ENCODE measurements around the gene NIPAL3. TPM values are rescaled to one million over a fixed set of nuclear protein-coding genes. Genes with fewer than 3 reads are reported as not detected.
"Not testable (repeated sequence)": the region's sequence is repeated elsewhere in the genome, so short reads cannot be mapped to it uniquely, and the experiment has no call there.

Gene NIPAL3
- total RNA-seq, 1 donor from 2014 or later, result 32.5 TPM

GRCh38 chr1:24508911-24509310 lies 93.3 kb downstream of the NIPAL3 start:
- TF ChIP-seq CTCF (conservative IDR thresholded peaks at IDR 0.05; ENCODE audit: low read depth, low read length), result no peak

GRCh38 chr1:24513706-24514105 lies 98.1 kb downstream of the NIPAL3 start:
- no peak for TF ChIP-seq CTCF (conservative IDR thresholded peaks at IDR 0.05; ENCODE audit: low read depth, low read length)
- no peak overlapping the region for H3K4me3 ChIP-seq (ENCODE audit: low read depth, low read length)
- DNase-seq (ENCODE audit: low read depth), result no peak

More at GRCh38 chr1:24508911-24509310, 93.3 kb downstream of the NIPAL3 start:
- no peak for DNase-seq (ENCODE audit: low read depth)
- no peak overlapping the region for H3K4me3 ChIP-seq (ENCODE audit: low read depth, low read length)

GRCh38 chr1:24514946-24515345 lies 99.3 kb downstream of the NIPAL3 start:
- no peak for TF ChIP-seq CTCF (conservative IDR thresholded peaks at IDR 0.05; ENCODE audit: low read depth, low read length)
- H3K4me3 ChIP-seq (ENCODE audit: low read depth, low read length), result no peak overlapping the region
- no peak for DNase-seq (ENCODE audit: low read depth)

- H3K4me3 ChIP-seq (ENCODE audit: low read depth, low read length), result not testable (repeated sequence)
- peak; percentile 59 for DNase-seq (ENCODE audit: low read depth)
These were observed 100.1 kb downstream of the NIPAL3 start for GRCh38 chr1:24515671-24516209.

- DNase-seq (ENCODE audit: low read depth), result no peak
- TF ChIP-seq CTCF (conservative IDR thresholded peaks at IDR 0.05; ENCODE audit: low read depth, low read length), result no peak
- no peak overlapping the region for H3K4me3 ChIP-seq (ENCODE audit: low read depth, low read length)
These were observed 100.9 kb downstream of the NIPAL3 start for GRCh38 chr1:24516506-24516905.

GRCh38 chr1:24517898-24518297 lies 102.3 kb downstream of the NIPAL3 start:
- TF ChIP-seq CTCF (conservative IDR thresholded peaks at IDR 0.05; ENCODE audit: low read depth, low read length), result no peak
- H3K4me3 ChIP-seq (ENCODE audit: low read depth, low read length), result no peak overlapping the region
- no peak for DNase-seq (ENCODE audit: low read depth)

- not testable (repeated sequence) for DNase-seq (ENCODE audit: low read depth); H3K4me3 ChIP-seq (ENCODE audit: low read depth, low read length)
These were observed 104.7 kb downstream of the NIPAL3 start for GRCh38 chr1:24520282-24520681.

Other genes starting within 250 kb of the NIPAL3 start
- gene IFNLR1, start 228.5 kb upstream of the NIPAL3 start, total RNA-seq, result 3.6 and 4.2 TPM in 2 replicates
- 3.6 and 9.9 TPM in 2 replicates for gene GRHL3, start 96.4 kb upstream of the NIPAL3 start, total RNA-seq
- 10.3 and 11.5 TPM in 2 replicates for gene STPG1, start 2.0 kb upstream of the NIPAL3 start, total RNA-seq
- gene RCAN3, start 87.0 kb downstream of the NIPAL3 start, total RNA-seq, result 13.5 and 17.6 TPM in 2 replicates
- 0.80 and 2.2 TPM in 2 replicates for gene NCMAP, start 140.3 kb downstream of the NIPAL3 start, total RNA-seq
- 66.6 and 79.3 TPM in 2 replicates for gene SRRM1, start 227.5 kb downstream of the NIPAL3 start, total RNA-seq